Vagina (tissue), 2 donors: ENCODE measurements around the gene LGR6.

Experiments used
- POLR2A ChIP-seq, 2 donors: fragments of 450-650 bp; IDR thresholded peaks; one replicate each; pipeline ENCODE4 v1.6.1; 2017; ENCODE audit warnings: antibody characterized with exemption in 2 of 2, mild to moderate bottlenecking in 2 of 2, moderate library complexity in 2 of 2
- TF ChIP-seq, protein P1 (sequence below), 3 experiments: fragments of 450-650 bp in 2 of 3; fragments of 200-600 bp in 1 of 3; sonication (generic) in 1 of 3; IDR thresholded peaks; one replicate each; pipeline ENCODE4 v1.5.1; 2017 to 2019; ENCODE audit warnings: antibody characterized with exemption in 3 of 3, mild to moderate bottlenecking in 2 of 3, moderate library complexity in 2 of 3

DNA sequence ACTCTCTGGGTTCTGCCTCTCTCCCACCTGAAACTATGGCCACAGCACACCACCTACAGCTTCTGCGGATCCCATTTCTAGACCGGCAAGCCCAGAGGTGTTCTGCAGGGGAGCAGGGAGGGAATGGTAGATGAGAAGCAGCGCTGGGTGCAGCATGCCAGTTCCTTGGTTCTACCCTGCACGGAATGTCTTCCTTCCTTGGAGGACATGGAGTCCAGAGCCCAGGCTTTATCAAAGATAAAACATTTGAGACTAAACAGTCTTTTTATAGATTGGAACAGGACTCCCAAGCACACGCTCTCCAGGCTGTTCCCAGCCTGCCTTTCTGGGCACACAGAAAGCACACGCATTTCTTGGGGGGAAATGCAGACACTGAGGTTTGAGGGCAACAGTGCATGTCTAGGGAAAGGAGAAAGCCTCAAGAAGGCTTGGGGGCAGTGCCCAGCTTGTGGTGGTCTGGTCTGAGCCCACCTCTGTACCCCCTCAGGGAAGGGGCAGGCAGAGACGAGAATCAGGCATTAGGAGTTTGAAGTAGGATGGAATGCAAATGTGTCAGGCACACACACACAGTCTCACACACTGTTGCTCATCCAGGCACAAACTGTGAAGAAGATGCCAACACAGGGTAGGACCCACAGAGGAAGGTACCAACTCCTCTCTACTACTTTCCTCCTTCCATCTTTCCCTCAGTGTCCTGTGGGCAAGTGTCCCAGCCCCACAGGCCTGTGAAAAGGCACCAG, 29.7 kb downstream of the LGR6 start:
- TF ChIP-seq, protein P1, sequence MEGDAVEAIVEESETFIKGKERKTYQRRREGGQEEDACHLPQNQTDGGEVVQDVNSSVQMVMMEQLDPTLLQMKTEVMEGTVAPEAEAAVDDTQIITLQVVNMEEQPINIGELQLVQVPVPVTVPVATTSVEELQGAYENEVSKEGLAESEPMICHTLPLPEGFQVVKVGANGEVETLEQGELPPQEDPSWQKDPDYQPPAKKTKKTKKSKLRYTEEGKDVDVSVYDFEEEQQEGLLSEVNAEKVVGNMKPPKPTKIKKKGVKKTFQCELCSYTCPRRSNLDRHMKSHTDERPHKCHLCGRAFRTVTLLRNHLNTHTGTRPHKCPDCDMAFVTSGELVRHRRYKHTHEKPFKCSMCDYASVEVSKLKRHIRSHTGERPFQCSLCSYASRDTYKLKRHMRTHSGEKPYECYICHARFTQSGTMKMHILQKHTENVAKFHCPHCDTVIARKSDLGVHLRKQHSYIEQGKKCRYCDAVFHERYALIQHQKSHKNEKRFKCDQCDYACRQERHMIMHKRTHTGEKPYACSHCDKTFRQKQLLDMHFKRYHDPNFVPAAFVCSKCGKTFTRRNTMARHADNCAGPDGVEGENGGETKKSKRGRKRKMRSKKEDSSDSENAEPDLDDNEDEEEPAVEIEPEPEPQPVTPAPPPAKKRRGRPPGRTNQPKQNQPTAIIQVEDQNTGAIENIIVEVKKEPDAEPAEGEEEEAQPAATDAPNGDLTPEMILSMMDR (IDR thresholded peaks at IDR 0.05) = no peak
- TF ChIP-seq POLR2A (IDR thresholded peaks at IDR 0.05) = no peak
